Endodermal cell (in vitro differentiated cells): Measurements from ENCODE around the gene SEC23B. TPM values are rescaled to one million over a fixed set of nuclear protein-coding genes. Genes with fewer than 3 reads are reported as not detected.

Experiments
- DNase-seq: peaks from one replicate; pipeline ENCODE4 v3.0.0-alpha.2; 2017
- H3K27ac ChIP-seq: 2 replicates; pipeline ENCODE4 v1.5.1; 2013; ENCODE audit warnings: mild to moderate bottlenecking, low read depth, low read length, moderate library complexity
- H3K27me3 ChIP-seq: 2 replicates; pipeline ENCODE4 v1.6.1; 2013; ENCODE audit warnings: mild to moderate bottlenecking, low read length, moderate library complexity; ENCODE audit not compliant: insufficient read depth, control insufficient read depth, poor library complexity, severe bottlenecking
- H3K36me3 ChIP-seq: 2 replicates; pipeline ENCODE4 v1.7.0; 2013; ENCODE audit warnings: mild to moderate bottlenecking, low read length, moderate library complexity; ENCODE audit not compliant: control insufficient read depth, insufficient read depth
- H3K4me1 ChIP-seq: one replicate; pipeline ENCODE4 v1.7.0; 2013; ENCODE audit warnings: low read length; ENCODE audit not compliant: control insufficient read depth, insufficient read depth
- H3K4me3 ChIP-seq: 2 replicates; pipeline ENCODE4 v1.5.1; 2013; ENCODE audit warnings: mild to moderate bottlenecking, low read length, moderate library complexity
- H3K9ac ChIP-seq: 2 replicates; pipeline ENCODE4 v1.6.1; 2013; ENCODE audit warnings: mild to moderate bottlenecking, low read length, moderate library complexity; ENCODE audit not compliant: poor library complexity, severe bottlenecking; ENCODE audit errors: extremely low read depth
- H3K9me3 ChIP-seq: 2 replicates; pipeline ENCODE4 v1.6.1; 2013; ENCODE audit warnings: mild to moderate bottlenecking, low read length, moderate library complexity; ENCODE audit not compliant: control insufficient read depth
- H3K27ac Mint-ChIP-seq: 2 replicates; pipeline ENCODE4 v1.8.0; 2020; ENCODE audit warnings: mixed read lengths
- H3K27me3 Mint-ChIP-seq: 2 replicates; pipeline ENCODE4 v1.8.0; 2021; ENCODE audit warnings: mild to moderate bottlenecking, mixed read lengths; ENCODE audit not compliant: insufficient read depth
- H3K36me3 Mint-ChIP-seq: 2 replicates; pipeline ENCODE4 v1.8.0; 2020; ENCODE audit warnings: low read depth, mixed read lengths
- H3K4me1 Mint-ChIP-seq: 2 replicates; pipeline ENCODE4 v1.8.0; 2020; ENCODE audit warnings: mixed read lengths
- H3K4me3 Mint-ChIP-seq: 2 replicates; pipeline ENCODE4 v1.8.0; 2020; ENCODE audit warnings: mild to moderate bottlenecking, moderate library complexity, mixed read lengths
- H3K9me3 Mint-ChIP-seq: 2 replicates; pipeline ENCODE4 v1.8.0; 2020; ENCODE audit warnings: mild to moderate bottlenecking, mixed read lengths
- CTCF ChIP-seq: fragments of 200-600 bp; sonication (generic); conservative IDR thresholded peaks from 2 replicates; pipeline ENCODE4 v1.5.0; 2021; ENCODE audit warnings: antibody characterized with exemption, mild to moderate bottlenecking
- WGBS, 2 experiments: methylation state at CpG; one replicate each; pipeline versions ENCODE4 v1.1.5 to v1.1.7; 2013; ENCODE audit warnings: missing lambda C conversion rate in 2 of 2, mixed read lengths in 1 of 2; ENCODE audit not compliant: insufficient coverage in 1 of 2, insufficient read length in 1 of 2; 5-methylcytosine and 5-hydroxymethylcytosine counted together
- total RNA-seq, 2 donors: library from RNA; stranded (reverse); fragmentation: NEBNext Ultra II Directional in 1 of 2; extraction: Animal tissue kit (Norgen Biotek cat#: 25700) in 1 of 2; gene quantifications; 2 replicates in 1 of 2; 3 replicates in 1 of 2; pipeline ENCODE4 v1.2.1, GENCODE V29; 2021

Gene SEC23B
- total RNA-seq, 2 donors from 2014 or later = 65.0 to 73.5 TPM

- peak; percentile 47 for DNase-seq
- TF ChIP-seq CTCF = no peak
- Mint-ChIP-seq H3K36me3 (peaks cover 3% of the 10 kb centered on the region), H3K4me3 (no peak overlapping the region), H3K9me3 (peaks cover 2% of the 10 kb centered on the region), H3K27ac (no peak overlapping the region), H3K4me1 (peaks cover 15% of the 10 kb centered on the region), H3K27me3 (peaks cover 5% of the 10 kb centered on the region)
- H3K27ac ChIP-seq = no peak overlapping the region
- no peaks in the 10 kb centered on the region for H3K9me3 ChIP-seq
- H3K4me3 ChIP-seq = no peak overlapping the region
- peaks cover 2% of the 10 kb centered on the region for H3K36me3 ChIP-seq
- H3K27me3 ChIP-seq = no peaks in the 10 kb centered on the region
- no peak overlapping the region for H3K9ac ChIP-seq
- whole genome bisulfite sequencing, 2 experiments = 88 to 89% methylated on average over 26 to 31 of the region's 31 CpGs
- no peaks in the 10 kb centered on the region for H3K4me1 ChIP-seq
Observed at GRCh38 chr20:18504479-18505060, 3.2 kb upstream of the SEC23B start.

GRCh38 chr20:18506744-18507143, 996 bp upstream of the SEC23B start:
- Mint-ChIP-seq H3K36me3 (peaks cover 22% of the 10 kb centered on the region), H3K4me1 (peaks cover 15% of the 10 kb centered on the region), H3K9me3 (no peaks in the 10 kb centered on the region), H3K27ac (peak overlapping the region; percentile 100), H3K27me3 (peaks cover 5% of the 10 kb centered on the region), H3K4me3 (peak overlapping the region; percentile 99)
- WGBS, 2 experiments = 74 to 87% methylated on average over 5 to 8 of the region's 8 CpGs
- Histone ChIP-seq H3K27me3 (no peaks in the 10 kb centered on the region), H3K4me1 (no peaks in the 10 kb centered on the region), H3K4me3 (peak overlapping the region; percentile 99), H3K9ac (peak overlapping the region; percentile 85), H3K36me3 (peaks cover 24% of the 10 kb centered on the region), H3K27ac (peak overlapping the region; percentile 98), H3K9me3 (no peaks in the 10 kb centered on the region)
- no peak for TF ChIP-seq CTCF
- no peak for DNase-seq

GRCh38 chr20:18511571-18511970, 3.8 kb downstream of the SEC23B start:
- Histone ChIP-seq H3K9ac (no peak overlapping the region), H3K4me3 (no peak overlapping the region), H3K4me1 (no peaks in the 10 kb centered on the region), H3K36me3 (peaks cover 62% of the 10 kb centered on the region), H3K27me3 (no peaks in the 10 kb centered on the region), H3K9me3 (no peaks in the 10 kb centered on the region), H3K27ac (no peak overlapping the region)
- no peaks in the 10 kb centered on the region for H3K9me3 Mint-ChIP-seq
- DNase-seq = no peak
- 89% methylated on average over 1 of the region's 1 CpG; no CpG with 5 or more reads in 1 of the 2 experiments for WGBS, 2 experiments
- no peak for TF ChIP-seq CTCF
- H3K36me3 Mint-ChIP-seq = peaks cover 57% of the 10 kb centered on the region
- H3K4me3 Mint-ChIP-seq = no peak overlapping the region
- no peaks in the 10 kb centered on the region for H3K27me3 Mint-ChIP-seq
- peaks cover 14% of the 10 kb centered on the region for H3K4me1 Mint-ChIP-seq
- H3K27ac Mint-ChIP-seq = no peak overlapping the region
